NCI-H128 (cell line): ENCODE measurements around the gene PLCB4.
"Not testable (repeated sequence)": the region's sequence is repeated elsewhere in the genome, so short reads cannot be mapped to it uniquely, and the experiment has no call there.

Experiments used
- DNase-seq: peaks from one replicate; lab custom pipeline; 2025; ENCODE audit not compliant: unreplicated experiment; lab: John Stamatoyannopoulos, UW

PLCB4 gene

GRCh38 chr20:9068841-9069663 lies at the start of gene PLCB4:
PLCB4 (plus strand) TSS chr20:9069087; CDS start chr20:9307815, 238,728 bp downstream.
- DNase-seq: peak; percentile 55

GRCh38 chr20:9019833-9020232 lies 49.1 kb upstream of the PLCB4 start:
- DNase-seq: no peak

- DNase-seq: peak; percentile 2
These were observed 47.7 kb upstream of the PLCB4 start for GRCh38 chr20:9021216-9021615.

GRCh38 chr20:9021699-9022098 lies 47.2 kb upstream of the PLCB4 start:
- DNase-seq: no peak

- DNase-seq: no peak
These were observed 46.5 kb upstream of the PLCB4 start for GRCh38 chr20:9022376-9022775.

- DNase-seq: no peak
These were observed 44.3 kb upstream of the PLCB4 start for GRCh38 chr20:9024606-9025005.

GRCh38 chr20:9025011-9025410 lies 43.9 kb upstream of the PLCB4 start:
- DNase-seq: no peak

- no peak for DNase-seq
These were observed 43.2 kb upstream of the PLCB4 start for GRCh38 chr20:9025643-9026042.

- DNase-seq: no peak
These were observed 41.3 kb upstream of the PLCB4 start for GRCh38 chr20:9027626-9028025.

GRCh38 chr20:9028419-9028818 lies 40.5 kb upstream of the PLCB4 start:
- DNase-seq: no peak

GRCh38 chr20:9031991-9032390 lies 36.9 kb upstream of the PLCB4 start:
- no peak for DNase-seq

- no peak for DNase-seq
These were observed 36.1 kb upstream of the PLCB4 start for GRCh38 chr20:9032758-9033157.

GRCh38 chr20:9035126-9035525 lies 33.8 kb upstream of the PLCB4 start:
- no peak for DNase-seq

- DNase-seq: no peak
These were observed 32.3 kb upstream of the PLCB4 start for GRCh38 chr20:9036593-9036992.

- no peak for DNase-seq
These were observed 29.9 kb upstream of the PLCB4 start for GRCh38 chr20:9038791-9039535.

GRCh38 chr20:9040863-9041524 lies 27.9 kb upstream of the PLCB4 start:
- no peak for DNase-seq

GRCh38 chr20:9043364-9043763 lies 25.5 kb upstream of the PLCB4 start:
- DNase-seq: no peak

- DNase-seq: not testable (repeated sequence)
These were observed 21.0 kb upstream of the PLCB4 start for GRCh38 chr20:9047928-9048327.

GRCh38 chr20:9051508-9051907 lies 17.4 kb upstream of the PLCB4 start:
- no peak for DNase-seq

GRCh38 chr20:9052136-9052535 lies 16.8 kb upstream of the PLCB4 start:
- no peak for DNase-seq

- no peak for DNase-seq
These were observed 15.8 kb upstream of the PLCB4 start for GRCh38 chr20:9053108-9053507.

GRCh38 chr20:9054176-9054575 lies 14.7 kb upstream of the PLCB4 start:
- DNase-seq: no peak
